Activated T-cell treated with anti-CD3 and anti-CD28 coated beads for 24 hours (primary cell): ENCODE measurements around the gene KCNK1.
"Not testable (repeated sequence)": the region's sequence is repeated elsewhere in the genome, so short reads cannot be mapped to it uniquely, and the experiment has no call there.

Experiments
- DNase-seq: peaks from one replicate; pipeline ENCODE4 v3.0.0-alpha.2; 2020; ENCODE audit warnings: low read depth

Gene KCNK1

GRCh38 chr1:233668146-233668724, 54.3 kb downstream of the KCNK1 start:
- DNase-seq: no peak

- no peak for DNase-seq
Measured at GRCh38 chr1:233668725-233669294, 54.9 kb downstream of the KCNK1 start.

- DNase-seq: not testable (repeated sequence)
Measured at GRCh38 chr1:233670363-233670762, 56.5 kb downstream of the KCNK1 start.

- DNase-seq: no peak
Measured at GRCh38 chr1:233671286-233671685, 57.4 kb downstream of the KCNK1 start.

GRCh38 chr1:233672732-233673131, 58.8 kb downstream of the KCNK1 start:
- no peak for DNase-seq

- no peak for DNase-seq
Measured at GRCh38 chr1:233673261-233673946, 59.5 kb downstream of the KCNK1 start.

- DNase-seq: no peak
Measured at GRCh38 chr1:233673947-233674431, 60.1 kb downstream of the KCNK1 start.

- no peak for DNase-seq
Measured at GRCh38 chr1:233675446-233675845, 61.5 kb downstream of the KCNK1 start.

- no peak for DNase-seq
Measured at GRCh38 chr1:233675893-233676292, 62.0 kb downstream of the KCNK1 start.

- no peak for DNase-seq
Measured at GRCh38 chr1:233677690-233678354, 63.9 kb downstream of the KCNK1 start.

GRCh38 chr1:233679030-233679429, 65.1 kb downstream of the KCNK1 start:
- no peak for DNase-seq

GRCh38 chr1:233679591-233680373, 65.9 kb downstream of the KCNK1 start:
- DNase-seq: no peak

GRCh38 chr1:233681285-233681684, 67.4 kb downstream of the KCNK1 start:
- no peak for DNase-seq

GRCh38 chr1:233686653-233687052, 72.7 kb downstream of the KCNK1 start:
- not testable (repeated sequence) for DNase-seq

GRCh38 chr1:233689017-233689747, 75.3 kb downstream of the KCNK1 start:
- no peak for DNase-seq

GRCh38 chr1:233689748-233690254, 75.9 kb downstream of the KCNK1 start:
- DNase-seq: no peak

GRCh38 chr1:233695901-233696300, 82.0 kb downstream of the KCNK1 start:
- DNase-seq: no peak

GRCh38 chr1:233700338-233700737, 86.4 kb downstream of the KCNK1 start:
- DNase-seq: no peak

- DNase-seq: no peak
Measured at GRCh38 chr1:233704170-233704897, 90.4 kb downstream of the KCNK1 start.
